ENCODE measurements around the gene BACE1.

DNA sequence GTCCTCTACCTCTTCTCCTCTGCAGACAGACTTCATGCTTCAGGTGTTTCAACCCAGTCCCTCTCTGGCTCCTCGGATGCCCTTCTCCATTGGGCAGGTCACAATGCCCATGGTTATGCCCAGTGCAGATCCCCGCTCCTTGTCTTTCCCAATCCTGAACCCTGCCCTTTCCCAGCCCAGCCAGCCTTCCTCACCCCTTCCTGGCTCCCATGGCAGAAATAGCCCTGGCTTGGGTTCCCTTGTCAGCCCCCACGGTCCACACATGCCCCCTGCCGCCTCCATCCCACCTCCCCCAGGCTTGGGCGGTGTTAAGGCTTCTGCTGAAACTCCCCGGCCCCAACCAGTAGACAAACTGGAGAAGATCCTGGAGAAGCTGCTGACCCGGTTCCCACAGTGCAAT is 34.2 kb downstream of the BACE1 start:
- TF ChIP-seq, protein P1, sequence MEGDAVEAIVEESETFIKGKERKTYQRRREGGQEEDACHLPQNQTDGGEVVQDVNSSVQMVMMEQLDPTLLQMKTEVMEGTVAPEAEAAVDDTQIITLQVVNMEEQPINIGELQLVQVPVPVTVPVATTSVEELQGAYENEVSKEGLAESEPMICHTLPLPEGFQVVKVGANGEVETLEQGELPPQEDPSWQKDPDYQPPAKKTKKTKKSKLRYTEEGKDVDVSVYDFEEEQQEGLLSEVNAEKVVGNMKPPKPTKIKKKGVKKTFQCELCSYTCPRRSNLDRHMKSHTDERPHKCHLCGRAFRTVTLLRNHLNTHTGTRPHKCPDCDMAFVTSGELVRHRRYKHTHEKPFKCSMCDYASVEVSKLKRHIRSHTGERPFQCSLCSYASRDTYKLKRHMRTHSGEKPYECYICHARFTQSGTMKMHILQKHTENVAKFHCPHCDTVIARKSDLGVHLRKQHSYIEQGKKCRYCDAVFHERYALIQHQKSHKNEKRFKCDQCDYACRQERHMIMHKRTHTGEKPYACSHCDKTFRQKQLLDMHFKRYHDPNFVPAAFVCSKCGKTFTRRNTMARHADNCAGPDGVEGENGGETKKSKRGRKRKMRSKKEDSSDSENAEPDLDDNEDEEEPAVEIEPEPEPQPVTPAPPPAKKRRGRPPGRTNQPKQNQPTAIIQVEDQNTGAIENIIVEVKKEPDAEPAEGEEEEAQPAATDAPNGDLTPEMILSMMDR (IDR thresholded peaks at IDR 0.05; ENCODE audit: extremely low read depth in 1 of 2, insufficient read depth in 1 of 2, low read depth in 1 of 2, low read length in 2 of 2): no peak
- TF ChIP-seq POLR2A (IDR thresholded peaks at IDR 0.05; ENCODE audit: low read depth, low read length) (no peak), EZH2 (IDR thresholded peaks at IDR 0.05; ENCODE audit: borderline replicate concordance, low read depth, low read length, severe bottlenecking) (no peak), POLR2AphosphoS5 (IDR thresholded peaks at IDR 0.05; ENCODE audit: insufficient read depth, low read depth, low read length) (no peak), MYC (IDR thresholded peaks at IDR 0.05; ENCODE audit: low read depth, low read length) (no peak)
- TF ChIP-seq, protein P2, sequence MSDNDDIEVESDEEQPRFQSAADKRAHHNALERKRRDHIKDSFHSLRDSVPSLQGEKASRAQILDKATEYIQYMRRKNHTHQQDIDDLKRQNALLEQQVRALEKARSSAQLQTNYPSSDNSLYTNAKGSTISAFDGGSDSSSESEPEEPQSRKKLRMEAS (IDR thresholded peaks at IDR 0.05; ENCODE audit: insufficient read depth, insufficient read length): no peak

Data from endothelial cell of umbilical vein (primary cell).